GM10248 (cell line): Measurements from ENCODE around the gene P3H3.

ENCODE experiments used
- CTCF ChIA-PET: fragments of 300-600 bp; sonication (Branson Sonifier 250); formaldehyde crosslinking; extraction: SDS; loops from one replicate; lab custom pipeline; 2021; ENCODE audit warnings: antibody characterized with exemption; lab: Yijun Ruan, JAX
- POLR2A ChIA-PET: fragments of 350-650 bp; sonication (Branson Sonifier 250); formaldehyde crosslinking; extraction: SDS; loops from one replicate; lab custom pipeline; 2020; ENCODE audit warnings: antibody characterized with exemption; lab: Yijun Ruan, JAX
- DNase-seq: peaks from one replicate; pipeline ENCODE4 v3.0.0; 2012; ENCODE audit errors: extremely low spot score
- TF ChIP-seq, protein P1 (sequence below): IDR thresholded peaks from 2 replicates; pipeline ENCODE4 v1.5.1; 2012; ENCODE audit warnings: mild to moderate bottlenecking, low read depth; ENCODE audit errors: extremely low read depth, missing control alignments, control extremely low read depth

Gene P3H3

DNA sequence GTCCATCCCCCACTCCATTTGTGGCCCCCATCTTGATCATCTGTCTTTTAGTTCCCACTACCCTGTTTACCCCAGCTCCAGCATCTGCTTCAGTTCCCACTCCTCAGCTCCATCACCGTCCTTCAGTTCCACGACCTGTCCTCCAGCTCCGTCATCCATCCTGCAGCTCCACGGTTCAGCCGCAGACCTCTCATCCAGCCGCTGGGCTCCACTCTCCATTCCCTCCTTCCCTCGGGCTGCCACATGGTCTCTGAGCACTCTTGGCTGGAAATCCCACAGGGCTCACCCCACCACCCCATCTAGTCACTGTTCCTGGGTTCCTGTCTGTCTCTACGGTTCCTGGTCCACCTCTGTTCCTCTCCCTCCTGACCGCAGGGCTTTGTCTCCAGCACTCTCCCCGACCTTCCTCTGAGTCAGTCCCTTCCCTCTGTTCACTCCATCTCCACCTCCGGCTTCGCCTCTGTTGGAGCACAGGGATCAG, 3.3 kb upstream of the P3H3 start:
- ChIA-PET CTCF (interaction anchor here (0.7 to 7.6 kb wide), 26 partner anchors 8 to 287 kb away, joined by 3 to 60 read pairs (median 5); partner anchors contain the start of genes CD4, CDCA3, GNB3 and LPAR5), POLR2A (no interaction called here)
- no peak for DNase-seq
- TF ChIP-seq, protein P1, sequence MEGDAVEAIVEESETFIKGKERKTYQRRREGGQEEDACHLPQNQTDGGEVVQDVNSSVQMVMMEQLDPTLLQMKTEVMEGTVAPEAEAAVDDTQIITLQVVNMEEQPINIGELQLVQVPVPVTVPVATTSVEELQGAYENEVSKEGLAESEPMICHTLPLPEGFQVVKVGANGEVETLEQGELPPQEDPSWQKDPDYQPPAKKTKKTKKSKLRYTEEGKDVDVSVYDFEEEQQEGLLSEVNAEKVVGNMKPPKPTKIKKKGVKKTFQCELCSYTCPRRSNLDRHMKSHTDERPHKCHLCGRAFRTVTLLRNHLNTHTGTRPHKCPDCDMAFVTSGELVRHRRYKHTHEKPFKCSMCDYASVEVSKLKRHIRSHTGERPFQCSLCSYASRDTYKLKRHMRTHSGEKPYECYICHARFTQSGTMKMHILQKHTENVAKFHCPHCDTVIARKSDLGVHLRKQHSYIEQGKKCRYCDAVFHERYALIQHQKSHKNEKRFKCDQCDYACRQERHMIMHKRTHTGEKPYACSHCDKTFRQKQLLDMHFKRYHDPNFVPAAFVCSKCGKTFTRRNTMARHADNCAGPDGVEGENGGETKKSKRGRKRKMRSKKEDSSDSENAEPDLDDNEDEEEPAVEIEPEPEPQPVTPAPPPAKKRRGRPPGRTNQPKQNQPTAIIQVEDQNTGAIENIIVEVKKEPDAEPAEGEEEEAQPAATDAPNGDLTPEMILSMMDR = no peak

GRCh38 chr12:6825398-6826124, 2.6 kb upstream of the P3H3 start:
- TF ChIP-seq, protein P1 = peak; percentile 93
- ChIA-PET CTCF (interaction anchor here (0.6 to 7.6 kb wide), 33 partner anchors 9 to 287 kb away, joined by 3 to 60 read pairs (median 4); partner anchors contain the start of genes CD4, CDCA3, GNB3 and LAG3), POLR2A (no interaction called here)
- DNase-seq = peak; percentile 92

DNA sequence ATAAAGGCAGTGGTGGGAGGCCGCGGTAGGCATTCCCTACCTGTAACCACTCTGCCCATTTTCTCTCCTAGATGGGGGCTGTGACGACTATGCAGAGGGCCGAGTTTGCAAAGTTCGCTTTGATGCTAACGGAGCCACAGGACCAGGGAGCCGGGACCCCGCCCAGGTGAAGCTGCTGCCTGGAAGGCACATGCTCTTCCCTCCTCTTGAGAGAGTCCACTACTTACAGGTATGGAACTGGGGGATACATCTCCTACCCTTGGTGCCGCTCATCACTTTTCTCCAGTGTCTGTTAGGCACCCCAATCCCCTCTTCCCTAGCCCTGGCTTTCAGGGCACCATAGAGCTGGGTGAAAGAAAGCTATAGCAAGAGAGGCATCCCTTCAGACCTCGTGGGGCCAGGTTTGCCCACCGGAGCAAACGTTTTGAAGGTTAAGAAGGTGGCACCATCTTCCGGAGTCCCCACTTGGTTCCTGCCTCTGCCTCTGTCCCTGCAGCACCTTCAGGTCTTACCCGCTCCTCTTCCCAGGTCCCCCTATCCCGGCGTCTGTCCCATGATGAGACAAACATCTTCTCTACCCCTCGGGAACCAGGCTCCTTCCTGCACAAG, 2.0 kb upstream of the P3H3 start:
- POLR2A ChIA-PET = no interaction called here
- CTCF ChIA-PET = interaction anchor here (0.6 to 7.6 kb wide), 20 partner anchors 8 to 163 kb away, joined by 3 to 60 read pairs (median 6); partner anchors contain the start of genes CDCA3, GNB3, LAG3 and MLF2
- no peak for DNase-seq
- TF ChIP-seq, protein P1 = no peak

DNA sequence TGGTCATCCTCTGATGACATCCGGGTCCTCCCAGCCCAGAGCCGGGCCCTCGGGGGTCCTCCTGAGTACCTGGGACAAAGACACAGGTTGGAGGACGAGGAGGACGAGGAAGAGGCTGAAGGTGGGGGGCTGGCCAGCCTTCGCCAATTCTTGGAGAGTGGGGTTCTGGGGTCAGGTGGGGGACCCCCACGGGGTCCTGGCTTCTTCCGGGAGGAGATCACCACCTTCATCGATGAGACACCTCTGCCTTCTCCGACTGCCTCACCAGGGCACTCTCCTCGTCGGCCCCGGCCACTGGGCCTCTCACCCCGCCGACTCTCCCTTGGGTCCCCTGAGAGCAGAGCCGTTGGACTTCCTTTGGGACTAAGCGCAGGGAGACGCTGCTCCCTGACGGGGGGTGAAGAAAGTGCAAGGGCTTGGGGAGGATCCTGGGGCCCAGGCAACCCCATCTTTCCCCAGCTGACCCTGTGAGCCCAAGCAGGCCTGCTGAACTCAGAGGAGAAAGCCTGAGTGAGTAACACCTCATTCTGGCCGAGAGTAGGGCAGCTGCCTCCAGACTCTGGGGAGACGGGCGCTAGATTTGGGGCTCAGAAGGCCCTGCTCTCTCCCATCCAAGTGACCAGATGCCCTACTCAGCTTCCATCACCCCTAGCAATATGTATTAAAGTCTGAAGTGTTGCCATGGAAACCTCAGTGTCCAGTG, 1.3 kb upstream of the P3H3 start:
- DNase-seq = no peak
- POLR2A ChIA-PET = no interaction called here
- CTCF ChIA-PET = interaction anchor here (0.6 to 7.6 kb wide), 15 partner anchors 8 to 163 kb away, joined by 3 to 60 read pairs (median 6); partner anchors contain the start of genes CDCA3, GNB3, MLF2 and PTMS
- TF ChIP-seq, protein P1 = no peak

DNA sequence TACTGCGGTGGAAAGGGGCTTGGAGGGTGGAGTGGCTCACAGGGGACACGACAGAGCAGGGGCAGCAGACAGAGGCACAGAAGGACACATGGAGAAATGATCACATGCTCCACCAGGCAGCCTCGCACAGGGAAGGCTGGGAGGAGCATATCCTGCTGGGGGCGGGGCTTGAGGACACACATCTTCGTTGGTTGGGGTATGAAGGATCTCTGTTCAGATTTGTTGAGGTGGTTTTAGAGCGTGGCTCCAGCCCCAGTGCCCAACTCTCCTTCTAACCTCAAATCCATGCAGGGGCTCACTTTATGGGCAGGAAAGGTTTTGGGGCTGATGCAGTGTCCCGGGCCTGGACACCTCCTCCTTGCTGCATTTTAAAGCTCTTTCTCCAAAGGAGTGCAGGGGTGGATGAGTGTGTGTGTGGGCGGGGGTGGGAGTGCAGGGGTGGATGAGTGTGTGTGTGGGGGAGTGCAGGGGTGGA, 733 bp upstream of the P3H3 start:
- ChIA-PET POLR2A (no interaction called here), CTCF (interaction anchor here (0.8 to 7.6 kb wide), 6 partner anchors 7 to 74 kb away, joined by 3 to 60 read pairs (median 19); partner anchors contain the start of genes GNB3, MLF2 and PTMS)
- DNase-seq = no peak
- TF ChIP-seq, protein P1 = no peak

DNA sequence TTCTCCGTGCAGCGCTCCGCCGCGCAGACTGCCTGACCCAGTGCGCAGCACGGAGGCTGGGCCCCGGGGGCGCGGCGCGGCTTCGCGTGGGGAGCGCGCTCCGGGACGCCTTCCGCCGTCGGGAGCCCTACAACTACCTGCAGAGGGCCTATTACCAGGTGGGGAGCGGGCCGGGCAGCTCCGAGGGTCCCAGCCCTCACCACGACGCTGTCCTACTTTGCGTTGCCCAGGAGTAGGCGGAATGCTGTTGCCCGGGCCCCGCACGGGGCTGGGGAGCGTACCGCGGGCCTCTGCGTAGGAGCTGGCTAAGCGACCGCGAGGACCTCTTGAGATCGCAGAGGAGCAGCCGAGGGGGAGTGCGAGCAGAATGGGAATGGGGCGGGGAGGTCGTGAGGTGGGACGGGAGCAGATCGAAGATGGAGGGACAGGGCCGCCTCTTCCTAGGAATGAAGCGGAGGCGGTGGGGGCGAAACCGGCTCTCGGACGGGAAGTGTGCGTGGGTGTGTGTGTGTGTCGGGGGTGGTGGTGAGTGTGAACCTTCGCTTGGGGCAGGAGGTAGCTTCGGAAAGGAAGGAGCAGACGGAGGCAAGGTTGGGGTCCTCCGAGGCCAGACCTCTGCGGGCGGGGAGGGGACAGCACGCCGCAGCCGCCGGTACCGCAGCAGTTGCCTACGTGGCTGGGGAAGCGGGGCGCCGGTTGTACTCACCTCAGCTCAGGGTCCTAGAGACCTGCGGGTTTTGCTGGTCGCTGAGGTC, 751 bp downstream of the P3H3 start:
- ChIA-PET POLR2A (no interaction called here), CTCF (interaction anchor here (1.0 to 6.6 kb wide), 13 partner anchors 9 to 275 kb away, joined by 3 to 60 read pairs (median 4); partner anchors contain the start of genes COPS7A, GNB3, MLF2 and PTMS)
- TF ChIP-seq, protein P1 = no peak
- DNase-seq = no peak
